Left lung (tissue), 10 donors: ENCODE results near the gene ATP6V1F. TPM values are rescaled to one million over a fixed set of nuclear protein-coding genes. Genes with fewer than 3 reads are reported as not detected.
"Not testable (repeated sequence)": the region's sequence is repeated elsewhere in the genome, so short reads cannot be mapped to it uniquely, and the experiment has no call there.

ENCODE experiments used
- ATAC-seq: fragments of 200-7000 bp; cut with Tn5 transposase; one replicate; pipeline ENCODE4 v1.9.1; 2020; ENCODE audit warnings: moderate library complexity
- DNase-seq, 4 donors: peaks; one replicate each; pipeline ENCODE4 v3.0.0-alpha.2; 2013 to 2020
- H3K27ac ChIP-seq, 2 donors: fragments of 200-600 bp; sonication (generic) in 1 of 2; one replicate each; pipeline versions ENCODE4 v1.5.0 to v1.8.0; 2020 to 2021
- H3K27me3 ChIP-seq, 2 donors: fragments of 200-600 bp; sonication (generic) in 1 of 2; one replicate each; pipeline versions ENCODE4 v1.5.0 to v1.8.0; 2020 to 2021
- H3K36me3 ChIP-seq, 2 donors: fragments of 200-600 bp; sonication (generic) in 1 of 2; one replicate each; pipeline versions ENCODE4 v1.5.0 to v1.8.0; 2020 to 2021
- H3K4me1 ChIP-seq, 2 donors: fragments of 200-600 bp; one replicate each; pipeline ENCODE4 v1.8.0; 2021
- H3K4me3 ChIP-seq, 2 donors: fragments of 200-600 bp; sonication (generic) in 1 of 2; one replicate each; pipeline versions ENCODE4 v1.5.0 to v1.8.0; 2020 to 2021; ENCODE audit warnings: mild to moderate bottlenecking in 1 of 2
- H3K9me3 ChIP-seq, 2 donors: fragments of 200-600 bp; sonication (generic) in 1 of 2; one replicate each; pipeline versions ENCODE4 v1.5.0 to v1.8.0; 2020 to 2021
- intact Hi-C, 2 donors: fragments of 100-400 bp; cut with DNase I; formaldehyde crosslinking; loops; one replicate each; pipeline versions ENCODE4 v1.11.2 to v1.14.2; 2022
- polyA plus RNA-seq, 6 donors: library from polyadenylated mRNA; unstranded; fragments of 120-200 nt; gene quantifications; one replicate each; pipeline ENCODE4 v1.2.1, GENCODE V29; 2013; ENCODE audit not compliant: insufficient read length in 6 of 6
- total RNA-seq, 2 donors: library from RNA; stranded (reverse); fragmentation: NEBNext Ultra II Directional; extraction: Animal tissue kit (Norgen Biotek cat#: 25700); gene quantifications; one replicate each; pipeline ENCODE4 v1.2.1, GENCODE V29; 2021
- TF ChIP-seq, protein P1 (sequence below), 2 donors: fragments of 200-600 bp; sonication (generic) in 1 of 2; IDR thresholded peaks; one replicate each; pipeline versions ENCODE4 v1.5.0 to v1.8.0; 2021; ENCODE audit warnings: antibody characterized with exemption in 2 of 2
- donor health status: DM: no; HTN: yes; CAD: no.
- donor health status: DM: no; HTN: no; CAD: no.

The ATP6V1F gene
- total and polyA plus RNA-seq, 8 donors: 106 to 200 (median 111) TPM

- TF ChIP-seq, protein P1, sequence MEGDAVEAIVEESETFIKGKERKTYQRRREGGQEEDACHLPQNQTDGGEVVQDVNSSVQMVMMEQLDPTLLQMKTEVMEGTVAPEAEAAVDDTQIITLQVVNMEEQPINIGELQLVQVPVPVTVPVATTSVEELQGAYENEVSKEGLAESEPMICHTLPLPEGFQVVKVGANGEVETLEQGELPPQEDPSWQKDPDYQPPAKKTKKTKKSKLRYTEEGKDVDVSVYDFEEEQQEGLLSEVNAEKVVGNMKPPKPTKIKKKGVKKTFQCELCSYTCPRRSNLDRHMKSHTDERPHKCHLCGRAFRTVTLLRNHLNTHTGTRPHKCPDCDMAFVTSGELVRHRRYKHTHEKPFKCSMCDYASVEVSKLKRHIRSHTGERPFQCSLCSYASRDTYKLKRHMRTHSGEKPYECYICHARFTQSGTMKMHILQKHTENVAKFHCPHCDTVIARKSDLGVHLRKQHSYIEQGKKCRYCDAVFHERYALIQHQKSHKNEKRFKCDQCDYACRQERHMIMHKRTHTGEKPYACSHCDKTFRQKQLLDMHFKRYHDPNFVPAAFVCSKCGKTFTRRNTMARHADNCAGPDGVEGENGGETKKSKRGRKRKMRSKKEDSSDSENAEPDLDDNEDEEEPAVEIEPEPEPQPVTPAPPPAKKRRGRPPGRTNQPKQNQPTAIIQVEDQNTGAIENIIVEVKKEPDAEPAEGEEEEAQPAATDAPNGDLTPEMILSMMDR (IDR thresholded peaks at IDR 0.05): no peak
- no peak overlapping the region for H3K4me3 ChIP-seq
- no peak for ATAC-seq
- no peak overlapping the region for H3K27ac ChIP-seq
- H3K36me3 ChIP-seq: no peaks in the 10 kb centered on the region
- DNase-seq: no peak
- H3K9me3 ChIP-seq: no peaks in the 10 kb centered on the region
- intact Hi-C loops: no loop called here
- peaks cover 44 to 91% of the 10 kb centered on the region in 2 donors for H3K27me3 ChIP-seq
- peaks cover 6 to 22% of the 10 kb centered on the region in 2 donors for H3K4me1 ChIP-seq
These were observed 49.6 kb downstream of the ATP6V1F start for GRCh38 chr7:128912281-128912680.

DNA sequence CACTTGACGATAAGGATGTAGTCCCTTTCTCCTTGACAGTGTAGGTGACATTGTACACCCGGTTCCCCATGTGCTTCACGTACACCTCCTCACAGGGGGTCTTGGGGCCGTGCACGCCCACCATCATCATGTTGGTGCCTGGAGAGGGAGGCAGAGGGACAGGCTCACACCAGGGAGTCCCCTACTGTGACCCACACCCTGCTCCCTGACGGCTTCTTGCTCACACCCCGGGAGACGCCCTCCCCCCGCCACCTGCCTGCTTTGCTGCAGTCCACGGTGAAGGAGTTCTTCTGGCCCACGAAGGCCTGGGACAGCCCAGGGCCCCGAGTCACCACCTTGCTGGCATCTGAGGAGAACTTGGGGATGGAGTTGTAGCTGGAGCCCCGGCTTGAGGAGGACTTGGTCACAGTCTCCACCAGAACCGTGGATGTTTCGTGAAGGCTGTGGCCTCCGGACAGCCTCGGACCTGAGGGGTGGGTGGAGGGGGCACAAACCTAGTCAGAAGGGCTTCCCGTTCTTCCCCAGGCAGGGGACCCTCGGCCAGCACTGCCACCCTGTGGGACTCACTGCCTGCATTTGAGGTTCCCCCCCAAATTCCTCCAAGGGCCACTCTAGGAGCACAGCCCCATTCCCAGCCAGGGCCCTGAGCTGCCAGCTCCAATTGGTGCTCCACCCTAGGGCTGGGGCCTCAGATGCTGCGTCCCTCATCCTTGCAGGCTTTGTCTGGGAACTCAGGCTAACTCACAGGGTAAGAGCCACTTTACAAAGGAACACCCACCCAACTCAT is 50.2 kb downstream of the ATP6V1F start:
- ATAC-seq, H3K4me3 ChIP-seq, H3K36me3 ChIP-seq, intact Hi-C loops, H3K27ac ChIP-seq, H3K9me3 ChIP-seq, DNase-seq: not testable (repeated sequence)
- H3K27me3 ChIP-seq: peaks cover 44 to 84% of the 10 kb centered on the region in 2 donors
- H3K4me1 ChIP-seq: peaks cover 6 to 22% of the 10 kb centered on the region in 2 donors

DNA sequence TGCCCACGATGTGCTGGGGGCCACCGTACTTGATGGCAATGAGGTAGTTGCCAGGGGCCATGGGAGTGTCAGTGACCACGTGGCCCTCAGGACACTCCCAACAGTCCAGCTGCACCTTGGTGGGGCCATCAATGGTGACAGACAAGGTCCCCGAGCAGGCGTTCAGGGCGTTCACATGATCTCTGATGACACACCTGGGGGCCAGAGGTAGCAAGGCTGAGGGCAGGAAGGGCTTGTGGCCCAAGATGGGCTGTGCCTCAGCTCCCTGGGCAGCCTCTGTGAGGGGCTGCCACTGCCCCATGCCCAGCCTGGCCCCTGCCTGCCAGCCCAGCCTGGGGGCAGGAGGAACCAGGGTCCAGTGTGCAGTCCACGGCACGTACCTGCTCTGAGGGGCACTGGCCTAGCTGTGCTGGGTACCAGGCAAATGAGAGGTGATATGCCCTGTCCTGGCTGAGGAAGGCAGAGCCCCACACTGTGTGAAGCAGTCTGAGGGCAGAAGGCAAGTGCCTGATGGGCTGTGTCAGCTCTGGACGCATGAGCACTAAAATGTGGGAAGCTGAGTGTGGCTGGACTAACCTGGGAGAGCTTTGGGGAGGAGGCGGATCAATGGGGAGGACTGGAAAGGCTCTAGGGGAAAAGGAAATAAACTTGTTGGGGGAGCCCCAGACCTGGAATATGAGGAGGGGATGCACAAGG is 51.4 kb downstream of the ATP6V1F start:
- intact Hi-C loops: no loop called here
- ATAC-seq: no peak
- Histone ChIP-seq H3K4me1 (peaks cover 6 to 22% of the 10 kb centered on the region in 2 donors), H3K27ac (no peak overlapping the region), H3K27me3 (peaks cover 44 to 84% of the 10 kb centered on the region in 2 donors), H3K9me3 (no peaks in the 10 kb centered on the region), H3K36me3 (no peaks in the 10 kb centered on the region), H3K4me3 (no peak overlapping the region)
- DNase-seq: no peak
- TF ChIP-seq, protein P1 (IDR thresholded peaks at IDR 0.05): no peak

DNA sequence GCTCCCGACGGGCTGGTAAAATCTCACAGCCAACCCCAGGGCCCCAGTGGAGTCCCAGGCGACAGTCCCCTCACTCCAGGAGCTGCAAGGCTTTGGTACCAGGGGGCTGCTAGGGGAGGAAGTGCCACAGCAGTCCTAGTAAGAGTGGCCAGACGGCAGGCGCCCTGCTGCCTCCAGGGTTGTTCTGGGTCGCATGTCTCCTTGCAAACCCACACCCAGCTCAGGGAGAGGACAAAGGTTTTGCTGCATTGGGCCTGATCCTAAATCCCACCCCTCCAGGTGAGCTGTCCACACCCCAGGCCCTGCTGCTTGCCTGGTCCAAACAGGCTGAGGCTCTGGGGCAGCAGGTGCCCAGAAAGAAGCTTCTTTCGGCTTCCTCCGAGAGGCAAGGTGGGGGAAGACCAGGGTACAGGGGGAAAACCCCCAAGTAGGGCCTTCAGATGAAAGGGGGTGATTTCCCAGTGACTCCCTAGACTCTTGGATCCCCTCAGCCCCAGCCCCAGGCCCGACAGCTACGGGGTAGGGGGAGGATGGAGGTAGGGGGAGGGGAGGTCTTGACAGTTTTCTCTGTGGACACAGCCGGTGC is 52.0 kb downstream of the ATP6V1F start:
- Histone ChIP-seq H3K27ac (no peak overlapping the region), H3K27me3 (peaks cover 40 to 81% of the 10 kb centered on the region in 2 donors), H3K4me1 (peaks cover 6 to 22% of the 10 kb centered on the region in 2 donors), H3K4me3 (no peak overlapping the region), H3K9me3 (no peaks in the 10 kb centered on the region), H3K36me3 (no peaks in the 10 kb centered on the region)
- intact Hi-C loops: no loop called here
- no peak for ATAC-seq
- DNase-seq: no peak
- TF ChIP-seq, protein P1 (IDR thresholded peaks at IDR 0.05): no peak

DNA sequence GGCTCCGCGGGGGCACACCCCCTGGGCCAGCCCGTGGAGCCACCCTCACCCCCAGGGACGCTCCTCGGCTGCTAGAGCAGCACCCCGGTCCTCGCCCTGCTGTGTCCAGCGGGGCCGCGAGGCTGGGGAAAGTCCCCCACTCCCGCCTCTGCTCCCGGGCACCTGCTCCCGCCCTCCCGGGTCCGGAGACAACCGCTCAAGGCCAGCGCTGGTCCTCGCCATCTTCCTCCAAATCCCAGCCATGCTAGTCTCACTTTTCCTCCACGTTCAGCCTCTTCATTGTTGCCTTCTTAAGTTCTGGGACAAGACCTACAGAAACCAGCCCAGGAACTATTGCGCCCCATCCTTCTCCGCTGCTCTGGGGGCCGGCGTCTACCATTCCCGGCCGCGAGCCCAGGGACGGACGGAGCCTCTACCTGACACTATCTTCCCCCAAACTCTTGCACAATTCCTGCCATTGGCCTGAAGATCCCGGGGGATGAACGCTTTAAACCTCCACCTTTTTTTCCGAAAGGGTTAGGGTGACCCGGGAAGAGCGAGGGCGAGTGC is 52.7 kb downstream of the ATP6V1F start:
- DNase-seq (no peak), ATAC-seq (no peak)
- H3K27me3 ChIP-seq: peaks cover 36 to 81% of the 10 kb centered on the region in 2 donors
- H3K9me3 ChIP-seq: no peaks in the 10 kb centered on the region
- no peak overlapping the region for H3K4me3 ChIP-seq
- H3K4me1 ChIP-seq: peaks cover 3 to 15% of the 10 kb centered on the region in 2 donors
- no peak overlapping the region for H3K27ac ChIP-seq
- H3K36me3 ChIP-seq: no peaks in the 10 kb centered on the region
- TF ChIP-seq, protein P1 (IDR thresholded peaks at IDR 0.05): no peak
- intact Hi-C loops: no loop called here

Other genes with a start within 250 kb of the ATP6V1F start
- 1 to 10 TPM; 1.1 to 3.4 TPM for gene GARIN1A, start 190.6 kb upstream of the ATP6V1F start, total RNA-seq
- gene GARIN1A, start 190.6 kb upstream of the ATP6V1F start, polyA plus RNA-seq: 1 to 10 TPM; 2.0 to 4.1 (median 2.8) TPM
- 100 to 1,000 TPM; 177 to 239 TPM for gene CALU, start 123.5 kb upstream of the ATP6V1F start, total RNA-seq
- gene CALU, start 123.5 kb upstream of the ATP6V1F start, polyA plus RNA-seq: 100 to 1,000 TPM; 182 to 236 (median 205) TPM
- gene OPN1SW, start 87.1 kb upstream of the ATP6V1F start, total RNA-seq: not detected
- 1 to 10 TPM; 1.2 to 2.3 (median 1.7) TPM for gene OPN1SW, start 87.1 kb upstream of the ATP6V1F start, polyA plus RNA-seq
- gene CCDC136, start 70.9 kb upstream of the ATP6V1F start, total RNA-seq: 1 to 10 TPM; 2.5 to 3.2 TPM
- 10 to 100 TPM; 30.1 to 87.1 (median 58.3) TPM for gene CCDC136, start 70.9 kb upstream of the ATP6V1F start, polyA plus RNA-seq
- 10 to 100 TPM; 14.3 to 23.7 TPM for gene FLNC, start 32.5 kb upstream of the ATP6V1F start, total RNA-seq
- gene FLNC, start 32.5 kb upstream of the ATP6V1F start, polyA plus RNA-seq: 10 to 100 TPM; 15.7 to 34.7 (median 24.2) TPM
- gene KCP, start 47.9 kb downstream of the ATP6V1F start, total RNA-seq: 1 to 10 TPM; 1.5 to 1.7 TPM
- gene KCP, start 47.9 kb downstream of the ATP6V1F start, polyA plus RNA-seq: 1 to 10 TPM; 5.9 to 9.8 (median 7.7) TPM
- gene IRF5, start 75.1 kb downstream of the ATP6V1F start, total RNA-seq: 10 to 100 TPM; 18.2 to 35.5 TPM
- 1 to 10 TPM; 1.7 to 3.2 (median 2.0) TPM for gene IRF5, start 75.1 kb downstream of the ATP6V1F start, polyA plus RNA-seq
- 10 to 100 TPM; 34.9 to 38.7 TPM for gene TNPO3, start 192.3 kb downstream of the ATP6V1F start, total RNA-seq
- 10 to 100 TPM; 32.5 to 40.5 (median 37.7) TPM for gene TNPO3, start 192.3 kb downstream of the ATP6V1F start, polyA plus RNA-seq